DMS114 treated with DMSO at 0.1 percent for 48 hours (cell line): ENCODE results near the gene ANKRD16.
"Not testable (repeated sequence)": the region's sequence is repeated elsewhere in the genome, so short reads cannot be mapped to it uniquely, and the experiment has no call there.

Source experiments
- DNase-seq: peaks from one replicate; lab custom pipeline; 2025; ENCODE audit not compliant: unreplicated experiment; lab: John Stamatoyannopoulos, UW

ANKRD16 gene

DNA sequence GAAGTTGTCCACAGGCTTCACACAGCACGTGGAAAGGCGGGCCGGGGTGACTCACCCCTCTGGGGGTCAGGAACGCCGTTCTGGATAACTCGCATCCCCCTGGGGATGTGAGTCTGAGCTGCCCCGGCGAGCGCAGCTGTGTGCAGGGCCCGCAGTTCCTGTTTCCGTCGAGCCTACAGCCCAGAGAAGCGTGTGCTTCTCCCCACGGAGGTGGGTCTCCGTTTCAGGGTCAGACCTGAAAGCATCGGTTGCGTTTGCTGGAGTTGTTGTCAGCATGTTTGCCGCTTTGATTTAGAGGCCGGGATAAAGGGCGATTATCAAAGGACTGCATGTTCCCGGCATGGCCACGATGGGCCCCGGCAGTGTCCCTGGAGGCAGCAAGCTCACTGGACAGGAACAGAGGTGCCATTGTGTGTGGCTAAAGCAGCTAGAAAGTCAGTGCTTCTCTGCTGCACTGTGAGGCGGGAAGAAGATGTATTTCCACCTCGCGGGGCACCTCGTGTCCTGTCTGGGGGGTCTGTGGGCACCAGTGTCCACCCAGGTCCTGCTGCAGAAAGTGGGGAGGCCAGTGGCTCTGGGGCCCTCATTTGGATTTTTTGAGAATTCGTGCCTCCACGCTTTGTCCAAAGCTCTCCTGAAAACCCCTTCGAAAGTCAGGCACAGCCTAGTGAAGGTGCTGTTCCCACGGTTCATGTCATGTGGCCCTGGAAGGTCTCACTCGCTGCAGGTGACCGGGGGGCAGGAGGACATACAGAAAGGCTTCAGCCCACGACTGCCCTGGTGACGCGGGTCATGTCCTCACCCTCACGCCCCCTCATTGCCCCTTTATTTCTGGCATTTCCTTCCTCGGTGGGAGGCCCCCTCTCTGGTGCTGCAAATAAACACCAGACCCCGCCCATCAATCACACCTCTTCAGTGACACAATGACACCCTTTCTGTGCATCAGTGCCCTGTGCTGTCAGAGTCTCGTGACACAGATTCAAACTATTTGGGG is 49.1 kb downstream of the ANKRD16 start:
- no peak for DNase-seq

DNA sequence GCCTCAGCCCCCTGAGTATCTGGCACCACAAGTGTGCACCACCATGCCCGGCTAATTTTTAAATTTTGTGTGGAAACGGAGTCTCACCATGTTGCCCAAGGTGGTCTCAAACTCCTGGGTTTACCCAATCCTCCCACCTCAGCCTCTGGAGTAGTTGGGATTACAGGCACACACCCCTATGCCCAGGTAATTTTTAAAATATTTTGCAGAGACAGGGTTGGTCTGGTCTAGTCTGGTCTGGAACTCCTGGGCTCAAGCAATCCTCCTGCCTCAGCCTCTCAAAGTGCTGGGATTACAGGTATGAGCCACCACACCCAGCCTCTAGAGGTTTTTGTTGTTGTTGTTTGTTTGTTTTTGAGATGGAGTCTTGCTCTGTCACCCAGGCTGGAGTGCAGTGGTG is 53.5 kb downstream of the ANKRD16 start:
- DNase-seq, result not testable (repeated sequence)

DNA sequence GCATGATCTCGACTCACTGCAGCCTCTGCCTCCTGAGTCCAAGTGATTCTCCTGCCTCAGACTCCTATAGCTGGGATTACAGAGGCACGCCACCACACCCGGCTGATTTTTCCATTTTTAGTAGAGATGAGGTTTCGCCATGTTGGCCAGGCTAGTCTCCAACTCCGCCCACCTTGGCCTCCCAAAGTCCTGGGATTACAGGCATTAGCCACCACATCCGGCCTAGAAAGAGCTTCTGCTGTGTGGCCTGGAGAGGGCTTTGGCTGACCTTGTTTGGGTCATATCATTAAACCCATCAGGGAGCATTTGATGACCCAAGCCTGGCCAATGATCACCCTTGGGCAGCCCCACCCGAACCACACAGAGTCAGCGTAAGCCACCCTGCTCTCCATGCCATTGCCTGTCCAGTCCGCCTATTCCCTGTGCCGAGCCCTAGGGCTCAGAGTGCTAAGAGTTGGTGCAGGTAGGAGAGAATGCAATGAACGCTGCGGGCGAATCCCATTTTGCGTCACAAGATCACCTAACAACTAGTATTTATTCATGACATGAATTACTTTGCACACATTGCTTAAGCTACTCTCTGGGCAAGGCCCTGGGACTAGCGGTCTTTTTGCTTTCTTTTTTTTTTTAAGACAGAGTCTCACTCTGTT is 54.1 kb downstream of the ANKRD16 start:
- no peak for DNase-seq

DNA sequence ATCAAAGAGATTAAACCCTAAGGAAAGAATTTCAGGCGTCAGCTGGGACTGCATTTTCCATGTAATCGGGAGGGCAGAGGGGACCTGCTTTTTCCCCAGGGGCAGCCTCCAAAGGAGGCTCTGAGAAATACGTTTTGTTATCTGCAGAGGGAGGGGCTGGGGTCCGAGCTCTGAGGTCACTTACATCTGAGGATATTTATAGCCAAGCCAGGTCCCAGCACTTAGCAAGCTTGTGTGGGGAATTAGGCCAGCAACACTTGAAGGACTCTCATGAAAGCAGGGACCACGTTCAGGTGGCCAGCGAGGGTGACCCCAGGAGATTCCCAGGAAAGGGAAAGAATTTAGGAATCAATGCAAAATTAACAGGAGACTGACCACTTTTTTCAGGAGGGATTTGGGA is 55.9 kb downstream of the ANKRD16 start:
- no peak for DNase-seq

DNA sequence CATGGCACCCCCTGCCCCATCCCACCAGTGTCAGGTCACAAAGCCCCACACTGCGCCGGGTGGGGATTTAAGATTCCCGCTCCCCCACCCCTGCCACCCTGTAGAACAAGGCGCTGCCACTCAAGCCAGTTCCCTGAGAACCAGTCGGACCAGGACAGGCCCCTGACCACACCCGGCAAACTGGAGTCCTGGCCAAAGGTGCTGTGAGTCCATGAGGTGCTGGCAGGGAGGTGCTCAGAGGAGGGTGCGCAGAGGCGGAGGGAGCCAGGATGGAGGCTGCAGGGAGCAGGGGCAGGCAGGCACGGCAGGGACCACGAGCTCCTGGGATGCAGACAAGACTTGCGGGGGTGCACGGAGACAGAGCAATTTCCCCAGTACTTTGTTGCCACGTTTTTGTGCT is 56.7 kb downstream of the ANKRD16 start:
- DNase-seq, result no peak

DNA sequence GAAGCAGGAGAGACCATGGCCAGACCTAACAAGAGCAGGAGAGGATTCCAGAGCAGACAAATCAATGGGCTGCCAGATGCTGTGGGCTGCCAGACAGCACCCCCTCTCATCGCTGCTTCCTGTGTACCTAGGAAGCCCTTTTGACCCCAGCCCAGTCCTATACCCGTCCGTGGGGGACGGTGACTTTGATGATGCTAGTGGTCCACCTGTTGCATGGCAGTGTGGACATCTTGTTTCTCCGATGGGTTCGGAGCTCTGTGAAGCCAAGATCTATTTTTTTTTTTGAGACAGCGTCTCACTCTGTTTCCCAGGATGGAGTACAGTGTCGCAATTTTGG is 58.3 kb downstream of the ANKRD16 start:
- no peak for DNase-seq

DNA sequence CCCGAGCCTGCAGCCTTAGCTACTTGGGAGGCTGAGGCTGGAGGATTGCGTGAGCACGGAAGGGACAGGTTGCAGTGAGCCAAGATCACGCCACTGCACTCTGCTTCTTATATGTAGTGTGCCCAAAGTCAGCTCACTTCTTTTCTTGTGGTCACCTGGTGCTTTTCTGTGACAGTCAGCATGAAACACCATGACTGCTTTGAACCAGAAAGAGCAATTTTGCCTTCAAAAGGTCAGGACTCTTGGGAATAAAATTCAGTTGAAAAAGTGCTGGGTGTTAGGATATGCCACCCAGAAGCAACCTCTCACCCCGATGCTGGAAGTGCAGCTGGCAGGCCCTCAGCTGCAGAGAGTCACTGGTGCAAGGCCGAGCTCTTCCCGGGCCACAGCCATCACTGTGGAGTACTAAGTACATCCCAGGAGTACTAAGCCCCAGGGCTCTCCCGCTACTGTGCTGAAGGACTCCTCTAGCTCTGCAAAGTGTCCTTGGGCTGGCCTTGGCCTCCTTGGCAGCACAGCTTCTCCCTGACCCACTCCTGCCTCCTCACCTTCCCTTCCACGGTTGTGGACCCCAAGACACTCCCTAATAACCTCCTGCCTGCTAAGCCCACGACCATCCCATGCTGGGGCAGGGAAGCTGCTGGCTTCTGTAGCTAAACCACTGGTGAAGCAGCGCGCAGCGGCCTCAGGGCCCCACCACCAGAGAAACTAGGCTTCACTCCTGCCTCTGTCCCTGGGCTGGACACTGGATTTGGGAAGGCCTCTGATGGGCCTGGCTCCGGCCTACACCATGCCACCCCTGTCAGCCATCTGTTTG is 58.9 kb downstream of the ANKRD16 start:
- no peak for DNase-seq

DNA sequence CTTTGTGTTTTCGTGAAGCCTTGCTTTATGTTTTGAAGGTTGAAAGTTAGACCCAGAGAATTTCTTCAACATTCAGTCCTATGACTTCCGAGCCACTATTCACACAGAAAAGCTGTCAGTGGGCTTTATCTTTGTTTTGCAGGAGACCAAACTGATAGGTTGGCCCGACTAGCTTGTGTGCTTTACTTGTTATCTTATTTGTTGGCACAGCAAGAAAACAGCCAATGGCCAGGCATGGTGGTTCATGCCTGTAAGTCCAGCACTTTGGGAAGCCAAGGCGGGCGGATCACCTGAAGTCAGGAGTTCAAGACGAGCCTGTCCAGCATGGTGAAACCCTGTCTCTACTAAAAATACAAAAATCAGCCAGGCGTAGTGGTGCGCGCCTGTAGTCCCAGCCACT is 60.4 kb downstream of the ANKRD16 start:
- DNase-seq, result no peak

DNA sequence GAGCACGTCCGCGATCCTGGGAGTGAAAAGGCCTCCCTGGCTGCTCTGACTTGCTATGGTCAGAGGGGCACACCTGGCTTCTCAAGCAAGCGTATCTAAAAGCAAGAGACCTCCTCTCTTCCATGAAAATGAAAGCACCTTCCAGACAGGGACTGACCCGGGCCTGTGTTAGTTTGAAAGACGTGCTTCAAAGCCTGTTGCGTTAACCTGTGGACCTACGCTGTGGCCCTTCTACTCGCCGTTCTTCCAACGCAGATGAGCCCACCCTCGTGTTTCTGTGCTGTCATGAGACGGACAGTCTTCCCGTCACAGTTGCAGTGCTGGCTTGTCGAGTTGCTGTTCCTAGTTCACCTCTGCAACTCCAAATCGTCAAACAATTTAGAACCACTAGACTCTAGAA is 61.0 kb downstream of the ANKRD16 start:
- no peak for DNase-seq

DNA sequence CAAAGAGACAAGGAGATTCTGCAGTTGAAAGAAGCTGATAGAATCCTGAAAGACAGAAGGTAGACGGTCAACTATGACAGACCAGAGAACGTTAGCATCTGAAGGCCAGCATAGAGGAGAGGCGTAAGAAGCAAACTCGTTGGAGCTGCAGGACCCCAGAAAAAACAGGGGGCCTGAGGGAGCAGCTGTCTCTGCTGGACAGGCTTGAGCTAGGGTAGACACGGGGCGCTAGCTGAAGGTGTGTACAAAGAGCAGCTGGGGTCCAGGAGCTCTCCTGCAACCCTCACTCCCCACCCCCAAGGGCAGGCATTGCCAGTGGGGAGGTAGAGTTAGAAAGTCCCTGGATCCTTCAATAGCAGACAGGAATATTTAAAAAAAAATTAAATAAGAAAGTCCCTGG is 61.9 kb downstream of the ANKRD16 start:
- no peak for DNase-seq

DNA sequence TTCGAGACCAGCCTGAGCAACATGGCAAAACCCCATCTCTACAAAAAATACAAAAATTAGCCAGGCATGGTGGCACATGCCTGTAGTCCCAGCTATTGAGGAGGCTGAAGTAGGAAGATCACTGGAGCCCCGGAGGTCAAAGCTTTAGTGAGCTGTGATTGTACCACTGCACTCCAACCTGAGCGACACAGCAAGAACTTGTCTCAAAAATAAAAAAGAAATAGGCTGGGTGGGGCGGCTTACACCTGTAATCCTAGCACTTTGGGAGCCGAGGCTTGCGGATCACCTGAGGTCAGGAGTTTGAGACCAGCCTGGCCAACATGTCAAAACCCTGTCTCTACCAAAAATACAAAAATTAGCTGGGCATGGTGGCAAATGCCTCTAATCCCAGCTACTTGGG is 63.2 kb downstream of the ANKRD16 start:
- DNase-seq, result not testable (repeated sequence)

DNA sequence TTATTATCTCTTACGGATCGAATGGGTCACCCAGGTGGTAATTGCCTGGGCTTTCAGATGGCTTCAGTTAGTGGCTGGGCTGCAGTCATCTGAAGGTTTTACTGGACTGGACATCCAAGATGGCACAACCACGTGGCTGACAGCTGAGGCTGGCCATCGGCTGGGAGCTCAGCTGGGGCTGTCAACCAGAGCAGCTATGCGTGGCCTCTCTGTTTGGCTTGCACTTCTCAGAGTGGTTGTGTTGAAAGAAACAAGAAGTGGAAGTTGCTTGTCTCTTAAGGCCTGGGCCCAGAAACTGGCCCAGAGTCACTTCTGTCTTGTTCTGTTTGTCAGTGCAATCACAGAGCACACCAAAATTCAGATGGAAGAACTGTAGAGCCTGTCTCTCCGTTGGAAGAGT is 70.8 kb downstream of the ANKRD16 start:
- DNase-seq, result no peak

DNA sequence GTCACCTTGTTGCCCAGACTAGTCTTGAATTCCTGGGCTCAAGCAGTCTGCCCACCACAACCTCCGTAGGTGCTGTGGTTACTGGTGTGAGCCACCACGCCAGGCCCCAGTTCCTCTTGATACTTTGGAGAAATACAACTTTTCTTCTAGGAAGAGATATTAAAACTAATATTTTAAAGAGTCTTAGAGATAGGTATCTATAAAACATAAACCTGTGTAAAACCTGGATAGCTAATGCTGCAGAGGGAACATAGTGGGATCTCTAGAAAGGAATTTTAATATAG is 71.7 kb downstream of the ANKRD16 start:
- DNase-seq, result no peak

DNA sequence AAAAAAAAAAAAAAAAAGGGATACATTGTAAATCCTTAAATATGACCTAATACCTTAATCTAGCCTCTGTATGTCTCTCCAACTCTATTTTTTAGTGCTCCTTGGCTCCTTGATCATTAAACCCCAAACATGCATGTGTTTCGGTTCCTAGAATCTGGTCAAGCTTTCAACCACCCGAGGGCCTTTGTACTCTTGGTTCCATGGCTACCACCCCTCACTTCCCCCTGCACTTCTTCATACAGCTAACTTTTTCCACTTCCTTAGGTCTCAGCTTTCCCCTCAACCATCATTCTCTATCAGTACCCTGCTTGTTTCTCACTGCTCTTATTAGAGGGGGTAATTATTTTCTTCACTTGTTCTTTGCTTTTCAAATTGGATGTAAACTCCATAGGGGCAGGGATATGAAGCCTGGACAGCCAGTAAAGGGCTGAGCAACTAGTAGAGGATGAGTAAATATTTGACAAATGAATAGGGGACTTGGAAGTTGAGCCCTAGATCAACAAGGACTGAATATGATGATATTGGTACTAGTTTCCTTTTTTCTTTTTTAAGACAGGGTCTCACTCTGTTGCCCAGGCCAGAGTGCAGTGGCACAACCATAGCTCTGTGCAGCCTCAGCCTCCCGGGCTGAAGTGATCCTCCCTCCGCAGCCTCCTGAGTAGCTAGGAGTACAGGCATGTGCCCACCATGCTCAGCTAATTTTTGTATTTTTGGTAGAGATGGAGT is 72.2 kb downstream of the ANKRD16 start:
- no peak for DNase-seq

DNA sequence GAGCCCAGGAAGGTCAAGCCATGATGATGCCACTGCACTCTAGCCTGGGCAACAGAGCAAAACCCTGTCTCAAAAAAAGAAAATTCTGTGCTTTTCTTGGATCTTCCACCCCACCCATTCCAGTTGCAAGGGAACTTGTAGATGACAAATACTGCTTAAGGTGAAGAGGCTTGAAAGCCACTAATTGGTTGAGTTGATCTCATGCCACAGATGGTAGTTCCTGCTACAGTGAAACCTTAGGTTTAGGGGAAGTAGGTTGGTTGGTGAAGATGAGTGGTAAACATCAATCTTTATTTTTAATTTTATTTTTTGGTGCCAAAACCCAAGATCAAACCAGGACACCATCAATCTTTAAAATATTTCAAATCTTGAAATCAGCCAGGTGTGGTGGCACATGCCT is 73.5 kb downstream of the ANKRD16 start:
- DNase-seq, result no peak

DNA sequence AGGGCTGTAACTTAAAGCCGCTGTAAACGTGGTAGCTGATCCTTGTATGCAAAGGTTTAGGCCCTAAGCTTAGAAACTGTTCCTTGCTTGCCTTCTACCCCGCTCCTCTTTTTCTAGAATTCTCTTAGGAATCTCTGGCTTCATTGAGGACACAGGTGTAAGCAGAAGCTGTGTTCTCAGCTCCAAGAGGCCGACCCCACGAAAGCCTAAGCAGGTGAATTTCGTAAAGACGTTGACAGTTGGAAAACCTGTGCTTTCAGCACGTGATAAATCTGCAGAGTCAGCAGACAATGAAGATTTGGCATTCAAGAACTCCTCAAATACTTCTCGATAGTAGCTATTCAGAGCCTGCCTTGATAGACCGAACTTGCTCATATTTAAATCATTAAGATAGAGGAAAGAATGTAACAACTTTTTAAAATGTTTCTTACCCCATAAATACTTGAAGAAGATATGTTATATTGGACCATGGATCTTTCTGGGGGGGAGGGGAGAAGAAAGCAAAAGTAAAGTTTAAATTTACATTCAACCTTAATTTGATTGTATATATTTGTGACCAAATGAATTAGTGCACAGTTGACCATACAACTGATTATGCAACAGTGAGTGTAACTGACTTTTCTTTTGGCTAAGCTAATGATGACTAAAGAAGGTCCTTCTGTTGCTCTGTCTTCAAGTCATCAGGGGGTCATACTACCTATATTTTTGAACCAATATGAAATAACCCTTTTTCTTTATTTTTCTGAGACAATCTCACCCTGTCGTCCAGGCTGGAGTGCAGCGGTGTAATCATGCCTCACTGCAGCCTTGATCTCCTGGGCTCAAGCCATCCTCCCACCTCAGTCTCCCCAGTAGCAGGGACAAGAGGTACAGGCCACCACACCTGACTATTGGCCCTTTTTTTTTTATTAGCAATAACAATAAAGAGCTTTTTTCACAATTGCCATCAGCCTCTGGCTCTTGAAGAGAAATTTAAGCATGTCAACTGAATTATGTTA is 75.3 kb downstream of the ANKRD16 start:
- DNase-seq, result peak; percentile 72

DNA sequence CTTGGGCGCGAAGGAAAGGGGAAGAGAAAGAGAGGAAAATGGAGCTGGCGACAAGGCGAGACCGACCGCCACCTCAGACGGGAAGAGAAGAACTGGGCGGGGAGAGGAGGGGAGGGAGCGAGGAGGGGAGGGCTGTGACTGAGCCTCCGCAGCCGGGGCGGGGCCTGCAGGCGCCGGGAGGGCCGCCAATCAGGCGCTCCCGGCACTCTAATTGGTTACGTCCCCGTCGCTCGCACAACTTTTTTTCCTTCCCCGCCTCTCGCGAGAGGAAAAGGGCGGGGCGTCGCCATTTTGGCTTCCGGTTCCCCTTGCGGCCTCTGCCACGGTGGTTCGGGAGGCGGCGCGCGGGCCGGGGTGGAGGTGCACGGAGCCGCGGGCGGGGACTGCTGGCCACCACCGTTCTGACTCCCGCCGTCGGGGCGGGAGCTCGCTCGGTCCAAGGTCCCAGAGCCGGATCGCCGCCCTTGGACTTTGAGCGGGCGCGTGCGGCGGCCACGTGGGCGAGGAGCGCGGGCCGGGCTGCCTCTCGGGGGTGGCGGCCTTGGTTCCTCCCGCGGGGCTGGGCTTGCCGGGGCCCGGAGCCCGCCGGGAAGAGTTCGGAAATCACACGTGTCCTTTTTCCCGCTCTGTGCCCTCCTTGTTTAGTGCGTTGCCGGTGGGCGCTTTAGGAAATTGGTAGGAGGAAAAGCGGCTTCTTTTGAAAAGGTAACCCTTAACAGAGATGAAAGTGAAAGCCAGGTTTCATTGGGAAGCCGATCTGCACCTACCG is 76.2 kb downstream of the ANKRD16 start, which contains the start of gene GDI2:
Gene GDI2 (minus strand): TSS at position 94 of the 769 bp plus-strand sequence. CDS start 176 bp downstream, outside the sequence.
- peak; percentile 95 for DNase-seq

DNA sequence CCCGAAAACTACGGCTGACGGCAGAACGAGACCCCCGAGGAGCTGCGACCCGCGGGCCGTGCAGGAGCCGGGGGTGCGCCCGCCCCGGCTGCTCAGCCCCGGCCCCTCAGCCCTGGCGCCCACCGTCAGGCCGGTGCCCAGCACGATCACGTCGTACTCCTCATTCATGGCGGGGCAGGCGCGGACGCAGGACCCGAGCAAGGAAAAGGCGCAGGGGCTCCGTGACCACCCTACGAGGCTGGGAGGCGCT is 76.7 kb downstream of the ANKRD16 start:
- no peak for DNase-seq

DNA sequence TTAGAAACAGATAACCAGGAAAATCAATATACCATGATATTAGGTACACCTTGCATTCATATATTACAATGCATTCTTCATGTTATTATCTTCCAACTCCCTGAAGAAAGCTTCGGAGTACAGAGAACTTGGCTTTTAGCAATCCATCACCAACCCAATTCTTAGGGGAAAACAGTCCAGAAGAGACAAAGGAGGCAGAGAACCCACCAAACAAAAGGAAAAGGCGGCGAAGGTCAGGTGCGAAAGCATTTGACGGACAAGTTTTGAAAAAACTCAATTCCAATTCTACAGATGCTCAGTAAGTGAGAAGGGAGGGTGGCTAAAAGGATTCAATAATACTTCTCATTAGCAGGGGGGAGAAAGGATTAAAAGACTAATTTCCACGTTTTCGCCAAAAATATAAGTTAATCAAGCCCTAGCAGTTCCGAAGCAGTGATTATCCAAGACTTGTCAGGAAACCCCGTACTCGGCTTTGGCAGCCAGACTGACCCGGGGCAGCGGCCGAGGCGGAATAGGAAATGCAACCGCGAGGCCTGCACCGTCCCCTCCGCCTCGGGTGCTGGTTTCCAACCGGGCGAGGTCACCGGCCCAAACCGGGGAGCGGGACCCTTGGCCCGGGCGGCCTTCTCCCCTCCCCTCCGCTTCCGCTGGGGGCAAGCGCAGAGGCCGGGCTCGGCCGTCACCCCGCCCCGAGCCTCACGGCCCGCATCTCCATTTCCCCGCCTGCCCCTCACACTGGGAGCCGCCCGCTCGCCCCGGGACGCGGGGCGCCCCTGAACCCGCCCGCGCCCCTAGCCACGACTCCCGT is 77.2 kb downstream of the ANKRD16 start:
- no peak for DNase-seq
